ENCODE data around the gene MYCBP2. TPM values are rescaled to one million over a fixed set of nuclear protein-coding genes. Genes with fewer than 3 reads are reported as not detected.

The MYCBP2 gene
- total and polyA plus RNA-seq, 7 donors: 3.7 to 130 (median 93.5) TPM

DNA sequence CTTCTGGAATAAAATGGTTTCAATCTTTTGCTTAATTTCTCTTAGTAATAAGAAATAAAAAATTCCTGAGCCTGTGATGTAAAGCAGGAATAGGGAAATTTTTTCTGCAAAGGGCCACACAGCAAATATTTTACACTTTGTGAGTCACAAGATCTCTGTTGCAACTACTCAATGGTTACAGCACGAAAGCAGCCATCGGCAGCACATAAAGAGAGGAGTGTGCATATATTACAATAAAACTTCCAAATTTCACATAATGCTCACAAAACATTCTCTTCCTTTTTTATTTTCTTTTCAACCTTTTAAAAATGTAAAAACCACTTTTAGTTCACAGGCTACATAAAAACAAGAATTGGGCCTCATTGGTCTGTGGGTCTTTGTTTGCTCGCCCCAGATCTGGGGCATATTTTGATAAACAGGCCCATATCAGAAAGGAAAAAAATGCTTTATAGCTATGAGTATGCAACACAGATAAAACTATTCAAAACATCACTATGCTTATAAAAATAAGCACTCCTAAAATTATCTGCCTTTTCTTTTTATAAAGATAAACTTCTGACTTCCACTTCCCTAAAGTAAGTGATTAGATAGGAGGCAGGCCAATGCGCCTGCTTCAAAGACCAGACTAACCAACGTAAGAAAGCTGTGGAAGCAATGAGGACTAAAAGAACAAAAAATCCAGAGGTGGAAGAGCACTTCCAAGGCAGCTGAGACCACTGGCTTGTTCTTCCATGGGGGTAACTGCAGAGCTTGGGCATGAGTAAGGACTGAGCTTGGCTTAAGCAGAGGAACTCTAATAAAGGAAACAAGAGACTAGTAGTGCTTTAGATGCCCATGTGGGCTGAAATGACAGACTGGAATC is 26.5 kb downstream of the MYCBP2 start:
- Histone ChIP-seq H3K4me3 (no peak overlapping the region), H3K36me3 (no peaks in the 10 kb centered on the region), H3K9me3 (no peaks in the 10 kb centered on the region), H3K4me1 (peaks cover 0 to 43% (median 27%) of the 10 kb centered on the region in 4 donors), H3K27me3 (no peaks in the 10 kb centered on the region), H3K27ac (peak overlapping the region in 3 of 4 donors; percentile 30 to 52 (median 45))
- intact Hi-C loops (cut with DNase I): no loop called here
- TF ChIP-seq POLR2AphosphoS5 (IDR thresholded peaks at IDR 0.05) (no peak), POLR2A (IDR thresholded peaks at IDR 0.05) (no peak), EP300 (IDR thresholded peaks at IDR 0.05) (no peak)
- TF ChIP-seq, protein P1, sequence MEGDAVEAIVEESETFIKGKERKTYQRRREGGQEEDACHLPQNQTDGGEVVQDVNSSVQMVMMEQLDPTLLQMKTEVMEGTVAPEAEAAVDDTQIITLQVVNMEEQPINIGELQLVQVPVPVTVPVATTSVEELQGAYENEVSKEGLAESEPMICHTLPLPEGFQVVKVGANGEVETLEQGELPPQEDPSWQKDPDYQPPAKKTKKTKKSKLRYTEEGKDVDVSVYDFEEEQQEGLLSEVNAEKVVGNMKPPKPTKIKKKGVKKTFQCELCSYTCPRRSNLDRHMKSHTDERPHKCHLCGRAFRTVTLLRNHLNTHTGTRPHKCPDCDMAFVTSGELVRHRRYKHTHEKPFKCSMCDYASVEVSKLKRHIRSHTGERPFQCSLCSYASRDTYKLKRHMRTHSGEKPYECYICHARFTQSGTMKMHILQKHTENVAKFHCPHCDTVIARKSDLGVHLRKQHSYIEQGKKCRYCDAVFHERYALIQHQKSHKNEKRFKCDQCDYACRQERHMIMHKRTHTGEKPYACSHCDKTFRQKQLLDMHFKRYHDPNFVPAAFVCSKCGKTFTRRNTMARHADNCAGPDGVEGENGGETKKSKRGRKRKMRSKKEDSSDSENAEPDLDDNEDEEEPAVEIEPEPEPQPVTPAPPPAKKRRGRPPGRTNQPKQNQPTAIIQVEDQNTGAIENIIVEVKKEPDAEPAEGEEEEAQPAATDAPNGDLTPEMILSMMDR (IDR thresholded peaks at IDR 0.05): no peak
- no peak for DNase-seq
- 64 to 83% methylated on average over 5 of the region's 5 CpGs for whole genome bisulfite sequencing, 2 donors

DNA sequence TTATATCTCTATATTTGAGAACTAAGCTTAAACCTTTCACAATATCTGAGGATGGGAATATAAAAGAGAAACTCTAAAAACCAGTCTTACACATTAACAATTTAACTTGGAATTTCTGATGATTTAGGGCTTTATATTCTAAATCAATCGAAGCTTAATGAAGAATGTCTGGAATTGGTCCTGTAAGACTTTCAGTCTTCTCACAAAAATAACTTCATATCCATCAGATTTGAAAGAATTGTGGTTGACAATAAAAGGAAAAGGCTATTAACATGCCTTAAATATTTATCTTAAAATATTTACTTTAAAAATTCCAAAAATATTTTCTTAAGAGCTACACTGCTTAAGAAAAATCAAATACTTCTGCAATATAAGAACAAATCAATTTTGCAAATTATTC is 27.3 kb downstream of the MYCBP2 start:
- Histone ChIP-seq H3K36me3 (no peaks in the 10 kb centered on the region), H3K9me3 (no peaks in the 10 kb centered on the region), H3K27me3 (no peaks in the 10 kb centered on the region), H3K27ac (peak overlapping the region in 1 of 4 donors; percentile 52), H3K4me3 (no peak overlapping the region), H3K4me1 (peaks cover 0 to 43% (median 24%) of the 10 kb centered on the region in 4 donors)
- WGBS, 2 donors: 72 to 89% methylated on average over 1 of the region's 1 CpG
- DNase-seq: no peak
- TF ChIP-seq EP300 (IDR thresholded peaks at IDR 0.05) (no peak), POLR2A (IDR thresholded peaks at IDR 0.05) (no peak), POLR2AphosphoS5 (IDR thresholded peaks at IDR 0.05) (no peak)
- TF ChIP-seq, protein P1 (IDR thresholded peaks at IDR 0.05): no peak
- intact Hi-C loops (cut with DNase I): no loop called here

DNA sequence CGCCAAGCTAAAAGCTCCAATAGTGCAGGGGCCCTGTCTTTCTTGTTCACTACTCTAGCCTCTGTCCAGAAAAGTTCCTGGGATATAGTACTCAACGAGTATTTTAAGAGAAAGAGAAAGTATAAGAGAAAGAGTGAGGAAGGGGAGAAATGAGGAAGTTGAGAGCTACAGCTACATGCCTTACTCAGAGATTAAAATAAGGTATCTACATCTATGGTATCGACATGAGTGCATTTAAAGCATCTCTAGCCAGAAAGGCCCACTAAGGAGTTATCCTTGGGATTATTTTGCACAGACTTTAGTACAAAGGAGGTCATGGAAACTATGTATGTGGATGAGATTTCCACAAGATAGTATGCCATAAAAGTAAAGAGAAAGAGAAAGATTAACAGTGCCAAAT is 28.5 kb downstream of the MYCBP2 start:
- peaks cover 0 to 43% (median 24%) of the 10 kb centered on the region in 4 donors for H3K4me1 ChIP-seq
- intact Hi-C loops (cut with DNase I): no loop called here
- no peak overlapping the region for H3K27ac ChIP-seq
- no peaks in the 10 kb centered on the region for H3K27me3 ChIP-seq
- WGBS, 2 donors: 57 to 82% methylated on average over 3 of the region's 3 CpGs
- TF ChIP-seq POLR2A (IDR thresholded peaks at IDR 0.05) (no peak), POLR2AphosphoS5 (IDR thresholded peaks at IDR 0.05) (no peak), EP300 (IDR thresholded peaks at IDR 0.05) (no peak)
- TF ChIP-seq, protein P1 (IDR thresholded peaks at IDR 0.05): no peak
- H3K36me3 ChIP-seq: peaks cover 0 to 1% (median 0%) of the 10 kb centered on the region in 4 donors
- no peaks in the 10 kb centered on the region for H3K9me3 ChIP-seq
- H3K4me3 ChIP-seq: no peak overlapping the region
- DNase-seq: no peak

DNA sequence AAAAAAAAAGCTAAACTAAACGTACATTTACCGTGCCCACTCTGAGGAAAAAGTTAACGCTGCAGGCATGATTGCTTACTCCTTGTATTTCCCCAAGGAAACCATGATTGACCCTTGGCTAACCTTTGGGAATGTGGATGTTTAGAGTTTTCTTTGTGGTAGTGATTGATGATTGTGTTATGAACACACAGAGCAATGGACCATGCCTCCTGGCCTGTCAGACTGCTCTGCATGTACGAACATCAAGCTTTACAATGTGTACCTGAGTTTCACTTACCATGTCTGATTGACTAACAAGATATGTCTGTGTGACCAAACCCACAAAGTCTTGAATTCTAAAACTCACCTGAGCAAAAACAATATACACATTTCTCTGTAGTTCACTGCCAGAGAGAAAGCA is 35.1 kb downstream of the MYCBP2 start:
- intact Hi-C loops (cut with DNase I): no loop called here
- Histone ChIP-seq H3K4me3 (no peak overlapping the region), H3K27ac (no peak overlapping the region), H3K4me1 (no peaks in the 10 kb centered on the region), H3K36me3 (peaks cover 4 to 38% (median 11%) of the 10 kb centered on the region in 4 donors), H3K9me3 (no peaks in the 10 kb centered on the region), H3K27me3 (no peaks in the 10 kb centered on the region)
- 88 to 93% methylated on average over 4 of the region's 4 CpGs for WGBS, 2 donors
- TF ChIP-seq POLR2A (IDR thresholded peaks at IDR 0.05) (no peak), POLR2AphosphoS5 (IDR thresholded peaks at IDR 0.05) (no peak), EP300 (IDR thresholded peaks at IDR 0.05) (no peak)
- TF ChIP-seq, protein P1 (IDR thresholded peaks at IDR 0.05): no peak
- no peak for DNase-seq

All from sigmoid colon (tissue), 7 donors.